OCI-LY1 (cell line): ENCODE results near the gene SEMA3D.

Source experiments
- CTCF ChIP-seq: fragments of 200-600 bp; sonication (generic), shearing (Covaris generic); IDR thresholded peaks from 2 replicates; pipeline ENCODE4 v1.5.1; 2017; ENCODE audit warnings: mild to moderate bottlenecking, antibody characterized with exemption, low read length, moderate library complexity, mixed read lengths
- EZH2 ChIP-seq: fragments of 200-600 bp; sonication (generic), shearing (Covaris generic); IDR thresholded peaks from 2 replicates; pipeline ENCODE4 v1.8.0; 2017; ENCODE audit warnings: borderline replicate concordance, mixed run types, mild to moderate bottlenecking, antibody characterized with exemption, low read length, moderate library complexity, mixed read lengths

- peak; percentile 21; the same call in 1 of the 2 replicates for TF ChIP-seq CTCF
- no peak for TF ChIP-seq EZH2
Observed at GRCh38 chr7:84985073-84985784, 201.6 kb downstream of the SEMA3D start.
